ENCODE data around the gene KIF22. TPM values are rescaled to one million over a fixed set of nuclear protein-coding genes. Genes with fewer than 3 reads are reported as not detected.
"Not testable (repeated sequence)": the region's sequence is repeated elsewhere in the genome, so short reads cannot be mapped to it uniquely, and the experiment has no call there.

The KIF22 gene
- total and polyA plus RNA-seq, 2 experiments from 2014 or later: 59.5 to 121 TPM

GRCh38 chr16:29745121-29745852 is 45.3 kb upstream of the KIF22 start:
- no peak for TF ChIP-seq CTCF (IDR thresholded peaks at IDR 0.05; ENCODE audit: low read depth, low read length)
- Histone ChIP-seq H3K4me1 (ENCODE audit: low read depth) (no peaks in the 10 kb centered on the region), H3K27me3 (no peaks in the 10 kb centered on the region), H3K4me3 (no peak overlapping the region), H3K27ac (no peak overlapping the region), H3K9me3 (ENCODE audit: low read depth) (no peaks in the 10 kb centered on the region), H3K36me3 (no peaks in the 10 kb centered on the region)
- no peak for DNase-seq (ENCODE audit: low read depth in 1 of 2, low spot score in 1 of 2)

- no peak for DNase-seq (ENCODE audit: low read depth in 1 of 2, low spot score in 1 of 2)
- H3K36me3 ChIP-seq: no peaks in the 10 kb centered on the region
- no peak for TF ChIP-seq CTCF (IDR thresholded peaks at IDR 0.05; ENCODE audit: low read depth, low read length)
- no peaks in the 10 kb centered on the region for H3K27me3 ChIP-seq
- no peaks in the 10 kb centered on the region for H3K9me3 ChIP-seq (ENCODE audit: low read depth)
- no peak within 1 kb of the TSS for H3K4me3 ChIP-seq
- H3K27ac ChIP-seq: no peak within 1 kb of the TSS
- H3K4me1 ChIP-seq (ENCODE audit: low read depth): no peaks in the 10 kb centered on the region
Measured at GRCh38 chr16:29745853-29746345, 44.7 kb upstream of the KIF22 start, which contains the start of gene C16orf54. Gene C16orf54 (minus strand): TSS chr16:29745990. CDS start chr16:29744951, 1,039 bp downstream.

GRCh38 chr16:29746518-29746917 is 44.0 kb upstream of the KIF22 start:
- H3K4me1 ChIP-seq (ENCODE audit: low read depth); DNase-seq (ENCODE audit: low read depth in 1 of 2, low spot score in 1 of 2); H3K27ac ChIP-seq; H3K27me3 ChIP-seq; H3K9me3 ChIP-seq (ENCODE audit: low read depth); H3K4me3 ChIP-seq; H3K36me3 ChIP-seq: not testable (repeated sequence)

GRCh38 chr16:29747947-29748759 is 42.4 kb upstream of the KIF22 start:
- Histone ChIP-seq H3K4me1 (ENCODE audit: low read depth) (no peaks in the 10 kb centered on the region), H3K36me3 (no peaks in the 10 kb centered on the region), H3K27me3 (no peaks in the 10 kb centered on the region), H3K27ac (no peak overlapping the region), H3K9me3 (ENCODE audit: low read depth) (no peaks in the 10 kb centered on the region), H3K4me3 (no peak overlapping the region)
- TF ChIP-seq CTCF (IDR thresholded peaks at IDR 0.05; ENCODE audit: low read depth, low read length): no peak
- DNase-seq (ENCODE audit: low read depth in 1 of 2, low spot score in 1 of 2): no peak

- H3K4me3 ChIP-seq; H3K9me3 ChIP-seq (ENCODE audit: low read depth); H3K27me3 ChIP-seq; DNase-seq (ENCODE audit: low read depth in 1 of 2, low spot score in 1 of 2); H3K27ac ChIP-seq; H3K36me3 ChIP-seq; H3K4me1 ChIP-seq (ENCODE audit: low read depth): not testable (repeated sequence)
Measured at GRCh38 chr16:29748760-29749149, 41.8 kb upstream of the KIF22 start.

- Histone ChIP-seq H3K9me3 (ENCODE audit: low read depth) (no peaks in the 10 kb centered on the region), H3K27ac (no peak overlapping the region), H3K4me1 (ENCODE audit: low read depth) (no peaks in the 10 kb centered on the region), H3K27me3 (no peaks in the 10 kb centered on the region), H3K4me3 (no peak overlapping the region), H3K36me3 (no peaks in the 10 kb centered on the region)
- no peak for DNase-seq (ENCODE audit: low read depth in 1 of 2, low spot score in 1 of 2)
- TF ChIP-seq CTCF (IDR thresholded peaks at IDR 0.05; ENCODE audit: low read depth, low read length): no peak
Measured at GRCh38 chr16:29753516-29753915, 37.0 kb upstream of the KIF22 start.

All from cardiac muscle cell (in vitro differentiated cells and primary cell).